Endothelial cell (in vitro differentiated cells): ENCODE measurements around the gene FANCC. TPM values are rescaled to one million over a fixed set of nuclear protein-coding genes. Genes with fewer than 3 reads are reported as not detected.
"Not testable (repeated sequence)": the region's sequence is repeated elsewhere in the genome, so short reads cannot be mapped to it uniquely, and the experiment has no call there.

Source experiments
- DNase-seq: peaks from one replicate; pipeline ENCODE4 v3.0.0; 2021; ENCODE audit warnings: low spot score
- H3K27ac Mint-ChIP-seq: one replicate; pipeline ENCODE4 v1.8.0; 2021; ENCODE audit warnings: mixed read lengths, inconsistent platforms; ENCODE audit not compliant: unreplicated experiment
- H3K27me3 Mint-ChIP-seq: one replicate; pipeline ENCODE4 v1.8.0; 2021; ENCODE audit warnings: mild to moderate bottlenecking, moderate library complexity, mixed read lengths, inconsistent platforms; ENCODE audit not compliant: unreplicated experiment
- H3K36me3 Mint-ChIP-seq: one replicate; pipeline ENCODE4 v1.8.0; 2021; ENCODE audit warnings: mild to moderate bottlenecking, low read depth, mixed read lengths, inconsistent platforms; ENCODE audit not compliant: unreplicated experiment
- H3K4me1 Mint-ChIP-seq: one replicate; pipeline ENCODE4 v1.8.0; 2021; ENCODE audit warnings: mild to moderate bottlenecking, mixed read lengths, inconsistent platforms; ENCODE audit not compliant: unreplicated experiment
- H3K4me3 Mint-ChIP-seq: one replicate; pipeline ENCODE4 v1.8.0; 2021; ENCODE audit warnings: mild to moderate bottlenecking, mixed read lengths, inconsistent platforms; ENCODE audit not compliant: unreplicated experiment
- H3K9me3 Mint-ChIP-seq: one replicate; pipeline ENCODE4 v1.8.0; 2021; ENCODE audit warnings: mixed read lengths, inconsistent platforms; ENCODE audit not compliant: unreplicated experiment
- total RNA-seq: library from RNA; stranded (reverse); fragmentation: NEBNext Ultra II Directional; extraction: Animal tissue kit (Norgen Biotek cat#: 25700); gene quantifications from one replicate; pipeline ENCODE4 v1.2.1, GENCODE V29; 2021; ENCODE audit not compliant: unreplicated experiment
- TF ChIP-seq, protein P1 (sequence below): fragments of 200-600 bp; sonication (generic); IDR thresholded peaks from one replicate; pipeline ENCODE4 v1.5.0; 2021; ENCODE audit warnings: antibody characterized with exemption; ENCODE audit not compliant: unreplicated experiment

FANCC gene
- total RNA-seq, 1 donor from 2014 or later, result 16.7 TPM

GRCh38 chr9:95297760-95298159, 19.7 kb downstream of the FANCC start:
- Mint-ChIP-seq H3K4me3 (no peak overlapping the region), H3K36me3 (no peaks in the 10 kb centered on the region), H3K9me3 (no peaks in the 10 kb centered on the region), H3K27ac (no peak overlapping the region), H3K27me3 (peaks cover 3% of the 10 kb centered on the region), H3K4me1 (peaks cover 12% of the 10 kb centered on the region)
- TF ChIP-seq, protein P1, sequence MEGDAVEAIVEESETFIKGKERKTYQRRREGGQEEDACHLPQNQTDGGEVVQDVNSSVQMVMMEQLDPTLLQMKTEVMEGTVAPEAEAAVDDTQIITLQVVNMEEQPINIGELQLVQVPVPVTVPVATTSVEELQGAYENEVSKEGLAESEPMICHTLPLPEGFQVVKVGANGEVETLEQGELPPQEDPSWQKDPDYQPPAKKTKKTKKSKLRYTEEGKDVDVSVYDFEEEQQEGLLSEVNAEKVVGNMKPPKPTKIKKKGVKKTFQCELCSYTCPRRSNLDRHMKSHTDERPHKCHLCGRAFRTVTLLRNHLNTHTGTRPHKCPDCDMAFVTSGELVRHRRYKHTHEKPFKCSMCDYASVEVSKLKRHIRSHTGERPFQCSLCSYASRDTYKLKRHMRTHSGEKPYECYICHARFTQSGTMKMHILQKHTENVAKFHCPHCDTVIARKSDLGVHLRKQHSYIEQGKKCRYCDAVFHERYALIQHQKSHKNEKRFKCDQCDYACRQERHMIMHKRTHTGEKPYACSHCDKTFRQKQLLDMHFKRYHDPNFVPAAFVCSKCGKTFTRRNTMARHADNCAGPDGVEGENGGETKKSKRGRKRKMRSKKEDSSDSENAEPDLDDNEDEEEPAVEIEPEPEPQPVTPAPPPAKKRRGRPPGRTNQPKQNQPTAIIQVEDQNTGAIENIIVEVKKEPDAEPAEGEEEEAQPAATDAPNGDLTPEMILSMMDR, result no peak
- DNase-seq, result no peak

DNA sequence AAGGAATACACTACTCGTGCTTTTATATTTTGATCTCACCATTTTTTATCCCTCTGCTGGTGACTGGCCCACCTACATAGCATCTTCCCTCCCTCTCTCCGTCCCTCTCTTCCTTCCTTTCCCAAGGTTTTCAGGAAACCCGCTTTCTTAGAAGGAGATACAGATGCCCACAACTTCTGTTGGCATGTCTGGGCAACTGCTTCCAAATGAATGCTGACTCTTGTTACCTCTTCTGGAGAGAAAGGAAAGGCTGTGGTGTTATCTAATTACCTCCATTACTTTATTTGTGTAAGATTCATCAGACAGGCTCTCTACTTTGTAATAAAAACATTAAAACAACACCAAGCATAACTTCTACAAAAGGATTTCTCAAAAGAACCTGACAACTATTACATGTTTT, 20.2 kb downstream of the FANCC start:
- no peak for DNase-seq
- no peaks in the 10 kb centered on the region for H3K9me3 Mint-ChIP-seq
- H3K4me3 Mint-ChIP-seq, result no peak overlapping the region
- TF ChIP-seq, protein P1, result no peak
- peaks cover 9% of the 10 kb centered on the region for H3K4me1 Mint-ChIP-seq
- peaks cover 3% of the 10 kb centered on the region for H3K27me3 Mint-ChIP-seq
- H3K36me3 Mint-ChIP-seq, result no peaks in the 10 kb centered on the region
- H3K27ac Mint-ChIP-seq, result no peak overlapping the region

GRCh38 chr9:95296761-95297160, 20.7 kb downstream of the FANCC start:
- peaks cover 8% of the 10 kb centered on the region for H3K4me1 Mint-ChIP-seq
- no peak overlapping the region for H3K4me3 Mint-ChIP-seq
- peaks cover 4% of the 10 kb centered on the region for H3K27me3 Mint-ChIP-seq
- no peaks in the 10 kb centered on the region for H3K9me3 Mint-ChIP-seq
- DNase-seq, result no peak
- TF ChIP-seq, protein P1, result no peak
- no peaks in the 10 kb centered on the region for H3K36me3 Mint-ChIP-seq
- no peak overlapping the region for H3K27ac Mint-ChIP-seq

DNA sequence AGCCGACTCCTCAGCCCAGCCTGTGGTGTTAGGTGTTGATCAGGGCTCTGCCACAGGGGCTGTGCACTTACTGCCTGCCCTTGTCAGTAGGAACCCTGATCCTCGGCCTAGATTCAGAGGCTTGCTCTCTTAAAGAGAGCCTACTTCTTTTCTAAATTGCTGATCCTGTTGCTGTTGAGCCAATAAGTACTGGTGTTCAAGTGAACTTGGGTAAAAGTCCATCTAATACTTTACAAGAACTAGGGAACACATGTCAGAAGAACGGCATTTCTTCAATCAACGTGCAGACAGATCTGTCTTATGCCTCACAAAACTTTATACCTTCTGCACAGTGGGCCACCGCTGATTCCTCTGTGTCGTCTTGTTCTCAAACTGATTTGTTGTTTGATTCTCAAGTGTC, 24.2 kb downstream of the FANCC start:
- peaks cover 12% of the 10 kb centered on the region for H3K4me1 Mint-ChIP-seq
- not testable (repeated sequence) for H3K27me3 Mint-ChIP-seq, H3K9me3 Mint-ChIP-seq, DNase-seq, H3K36me3 Mint-ChIP-seq, H3K27ac Mint-ChIP-seq, H3K4me3 Mint-ChIP-seq

DNA sequence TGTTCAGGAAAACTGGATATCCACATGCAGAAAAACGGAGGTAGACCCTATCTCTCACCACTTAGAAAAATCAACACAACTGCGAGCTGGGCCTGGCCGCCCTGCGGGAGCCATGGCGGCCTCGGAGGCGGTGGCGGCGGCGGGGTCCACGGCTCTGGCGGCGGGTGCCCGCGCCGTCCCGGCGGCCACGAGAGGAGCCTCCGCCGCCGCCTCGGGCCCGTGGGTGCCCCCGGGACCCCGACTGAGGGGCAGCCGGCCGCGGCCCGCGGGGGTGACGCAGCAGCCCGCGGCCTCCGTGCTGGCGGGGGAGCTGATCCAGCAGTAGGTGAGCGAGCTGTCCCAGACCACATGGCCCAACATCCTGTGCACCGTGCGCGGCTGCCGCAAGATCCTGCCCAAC, 25.3 kb downstream of the FANCC start:
- Mint-ChIP-seq H3K4me1 (peaks cover 9% of the 10 kb centered on the region), H3K4me3 (no peak overlapping the region), H3K27ac (peak overlapping the region; percentile 62), H3K27me3 (peaks cover 3% of the 10 kb centered on the region), H3K36me3 (no peaks in the 10 kb centered on the region), H3K9me3 (no peaks in the 10 kb centered on the region)
- no peak for DNase-seq
- TF ChIP-seq, protein P1, result no peak

GRCh38 chr9:95286151-95286550, 31.4 kb downstream of the FANCC start:
- peaks cover 1% of the 10 kb centered on the region for H3K27me3 Mint-ChIP-seq
- no peaks in the 10 kb centered on the region for H3K9me3 Mint-ChIP-seq
- H3K27ac Mint-ChIP-seq, result no peak overlapping the region
- no peaks in the 10 kb centered on the region for H3K36me3 Mint-ChIP-seq
- TF ChIP-seq, protein P1, result no peak
- no peak overlapping the region for H3K4me3 Mint-ChIP-seq
- H3K4me1 Mint-ChIP-seq, result peaks cover 4% of the 10 kb centered on the region
- no peak for DNase-seq
